VCaP (cell line): ENCODE data around the gene OR56A3.

Source experiments
- H3K27ac ChIP-seq: fragments of 450-650 bp; 2 replicates; pipeline ENCODE4 v1.5.1; 2017
- TF ChIP-seq, protein P1 (sequence below): fragments of 450-650 bp; conservative IDR thresholded peaks from 2 replicates; pipeline ENCODE4 v1.5.1; 2017; ENCODE audit warnings: mild to moderate bottlenecking, moderate library complexity

OR56A3 gene

GRCh38 chr11:5973530-5973929 lies 31.5 kb downstream of the OR56A3 start:
- no peak overlapping the region for H3K27ac ChIP-seq
- TF ChIP-seq, protein P1, sequence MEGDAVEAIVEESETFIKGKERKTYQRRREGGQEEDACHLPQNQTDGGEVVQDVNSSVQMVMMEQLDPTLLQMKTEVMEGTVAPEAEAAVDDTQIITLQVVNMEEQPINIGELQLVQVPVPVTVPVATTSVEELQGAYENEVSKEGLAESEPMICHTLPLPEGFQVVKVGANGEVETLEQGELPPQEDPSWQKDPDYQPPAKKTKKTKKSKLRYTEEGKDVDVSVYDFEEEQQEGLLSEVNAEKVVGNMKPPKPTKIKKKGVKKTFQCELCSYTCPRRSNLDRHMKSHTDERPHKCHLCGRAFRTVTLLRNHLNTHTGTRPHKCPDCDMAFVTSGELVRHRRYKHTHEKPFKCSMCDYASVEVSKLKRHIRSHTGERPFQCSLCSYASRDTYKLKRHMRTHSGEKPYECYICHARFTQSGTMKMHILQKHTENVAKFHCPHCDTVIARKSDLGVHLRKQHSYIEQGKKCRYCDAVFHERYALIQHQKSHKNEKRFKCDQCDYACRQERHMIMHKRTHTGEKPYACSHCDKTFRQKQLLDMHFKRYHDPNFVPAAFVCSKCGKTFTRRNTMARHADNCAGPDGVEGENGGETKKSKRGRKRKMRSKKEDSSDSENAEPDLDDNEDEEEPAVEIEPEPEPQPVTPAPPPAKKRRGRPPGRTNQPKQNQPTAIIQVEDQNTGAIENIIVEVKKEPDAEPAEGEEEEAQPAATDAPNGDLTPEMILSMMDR, result no peak

- TF ChIP-seq, protein P1, result no peak
Observed at GRCh38 chr11:5983443-5983842, 41.4 kb downstream of the OR56A3 start.

GRCh38 chr11:5986885-5987284 lies 44.8 kb downstream of the OR56A3 start, which contains the start of gene OR52L1:
Gene OR52L1, minus strand, starts transcription at chr11:5986985. Its CDS starts 55 bp downstream, at chr11:5986930.
- H3K27ac ChIP-seq, result no peak within 1 kb of the TSS
- TF ChIP-seq, protein P1, result no peak

More at GRCh38 chr11:5983443-5983842, 41.4 kb downstream of the OR56A3 start:
- no peak overlapping the region for H3K27ac ChIP-seq

GRCh38 chr11:5989203-5989602 lies 47.2 kb downstream of the OR56A3 start:
- no peak overlapping the region for H3K27ac ChIP-seq
- TF ChIP-seq, protein P1, result no peak

DNA sequence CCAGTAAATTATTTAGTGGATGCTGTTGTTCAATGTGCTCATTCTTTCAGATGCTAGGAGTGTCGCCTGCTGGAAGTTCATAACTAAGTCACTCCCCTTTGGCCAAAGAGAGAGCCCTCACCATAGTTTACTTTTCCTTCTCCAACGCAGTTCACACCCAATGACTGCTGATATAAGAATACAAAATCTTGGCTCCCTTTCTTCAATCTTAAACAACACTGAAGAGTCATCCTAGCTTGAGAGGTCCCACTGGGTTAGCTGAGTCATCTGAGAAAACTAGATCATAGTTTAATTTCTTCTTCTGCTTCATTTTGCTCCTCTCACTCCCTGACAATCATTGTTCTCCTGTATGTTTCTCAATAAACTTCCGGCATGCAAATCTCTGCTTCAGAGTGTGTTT lies 50.1 kb downstream of the OR56A3 start:
- H3K27ac ChIP-seq, result no peak overlapping the region
- TF ChIP-seq, protein P1, result no peak

GRCh38 chr11:5992604-5993251 lies 50.7 kb downstream of the OR56A3 start:
- no peak overlapping the region for H3K27ac ChIP-seq
- TF ChIP-seq, protein P1, result peak; percentile 82

- H3K27ac ChIP-seq, result no peak overlapping the region
- TF ChIP-seq, protein P1, result no peak
Observed at GRCh38 chr11:5994791-5995190, 52.7 kb downstream of the OR56A3 start.
